OCI-LY3 (cell line): Measurements from ENCODE around the gene PSMA3.

Source experiments
- H2AFZ ChIP-seq: fragments of 200-600, 300-600 bp; shearing (Covaris generic); 2 replicates; pipeline ENCODE4 v1.6.0; 2014; ENCODE audit warnings: antibody characterized with exemption, low read depth, low read length
- H3K27ac ChIP-seq: fragments of 200-600, 300-600 bp; sonication (generic); 2 replicates; pipeline ENCODE4 v1.5.1; 2014; ENCODE audit warnings: mild to moderate bottlenecking, low read length, moderate library complexity, mixed read lengths
- H3K27me3 ChIP-seq: fragments of 200-600, 300-600 bp; sonication (generic); 2 replicates; pipeline ENCODE4 v1.6.1; 2014; ENCODE audit warnings: low read depth, low read length, mixed read lengths
- H3K36me3 ChIP-seq: fragments of 200-600, 300-600 bp; sonication (generic); replicated peaks from 2 replicates; pipeline ENCODE3; 2014; ENCODE audit warnings: low read depth, low read length, mixed read lengths
- H3K4me1 ChIP-seq: fragments of 300-600, 200-600 bp; sonication (generic); 2 replicates; pipeline ENCODE4 v1.6.1; 2014; ENCODE audit warnings: low read length, mixed read lengths
- H3K4me2 ChIP-seq: fragments of 200-600, 300-600 bp; sonication (generic); 2 replicates; pipeline ENCODE4 v1.6.1; 2014; ENCODE audit warnings: low read length, mixed read lengths
- H3K4me3 ChIP-seq: fragments of 300-600, 200-600 bp; sonication (generic); 2 replicates; pipeline ENCODE4 v1.5.1; 2014; ENCODE audit warnings: antibody characterized with exemption, mild to moderate bottlenecking, low read length, moderate library complexity
- H3K79me2 ChIP-seq: fragments of 300-600, 200-600 bp; shearing (Covaris generic); 2 replicates; pipeline ENCODE4 v1.6.1; 2014; ENCODE audit warnings: mild to moderate bottlenecking, low read length, mixed read lengths
- H3K9ac ChIP-seq: fragments of 300-600, 200-600 bp; shearing (Covaris generic); 2 replicates; pipeline ENCODE4 v1.6.0; 2014; ENCODE audit warnings: mild to moderate bottlenecking, low read length, moderate library complexity
- H3K9me3 ChIP-seq: fragments of 200-600, 300-600 bp; shearing (Covaris generic); 2 replicates; pipeline ENCODE4 v1.6.1; 2014; ENCODE audit warnings: low read length, mixed read lengths; ENCODE audit not compliant: insufficient read depth
- H4K20me1 ChIP-seq: fragments of 200-600, 300-600 bp; sonication (generic); 2 replicates; pipeline ENCODE4 v1.6.1; 2016; ENCODE audit warnings: low read length, mixed read lengths; ENCODE audit not compliant: insufficient read depth
- CTCF ChIP-seq: fragments of 200-600, 300-600 bp; sonication (generic); IDR thresholded peaks from 2 replicates; pipeline ENCODE4 v1.5.1; 2014; ENCODE audit warnings: antibody characterized with exemption, low read length, low read depth
- EZH2phosphoT487 ChIP-seq: fragments of 200-600 bp; shearing (Covaris generic); IDR thresholded peaks from 2 replicates; pipeline ENCODE4 v1.6.1; 2018; ENCODE audit warnings: antibody characterized with exemption, mixed run types, low read depth

The PSMA3 gene

GRCh38 chr14:58275527-58276190 lies 31.0 kb downstream of the PSMA3 start:
- Histone ChIP-seq H3K27me3 (no peaks in the 10 kb centered on the region), H3K79me2 (peaks cover 92% of the 10 kb centered on the region), H3K36me3 (peaks cover 42% of the 10 kb centered on the region), H3K4me2 (no peak overlapping the region), H3K9me3 (no peaks in the 10 kb centered on the region), H2AFZ (no peak overlapping the region), H3K4me3 (no peak overlapping the region), H3K9ac (no peak overlapping the region), H4K20me1 (peaks cover 9% of the 10 kb centered on the region), H3K27ac (peak overlapping the region; percentile 3; the same call in 1 of the 2 replicates), H3K4me1 (peaks cover 3% of the 10 kb centered on the region)
- TF ChIP-seq CTCF = no peak
- no peak for TF ChIP-seq EZH2phosphoT487

GRCh38 chr14:58276208-58276607 lies 31.6 kb downstream of the PSMA3 start:
- Histone ChIP-seq H3K36me3 (peaks cover 40% of the 10 kb centered on the region), H3K4me2 (no peak overlapping the region), H3K9ac (no peak overlapping the region), H3K79me2 (peaks cover 96% of the 10 kb centered on the region), H3K27me3 (no peaks in the 10 kb centered on the region), H3K9me3 (no peaks in the 10 kb centered on the region), H3K4me3 (no peak overlapping the region), H2AFZ (no peak overlapping the region), H3K27ac (no peak overlapping the region), H4K20me1 (peaks cover 14% of the 10 kb centered on the region), H3K4me1 (peaks cover 9% of the 10 kb centered on the region)
- TF ChIP-seq EZH2phosphoT487 (no peak), CTCF (no peak)

GRCh38 chr14:58278177-58278576 lies 33.5 kb downstream of the PSMA3 start:
- H3K36me3 ChIP-seq = peaks cover 31% of the 10 kb centered on the region
- peaks cover 98% of the 10 kb centered on the region for H3K79me2 ChIP-seq

More at GRCh38 chr14:58278177-58278576, 33.5 kb downstream of the PSMA3 start:
- no peak overlapping the region for H3K27ac ChIP-seq
- peaks cover 28% of the 10 kb centered on the region for H3K4me1 ChIP-seq
- H4K20me1 ChIP-seq = peaks cover 16% of the 10 kb centered on the region
- TF ChIP-seq EZH2phosphoT487 = no peak
- TF ChIP-seq CTCF = no peak
- H3K4me2 ChIP-seq = no peak overlapping the region
- H3K4me3 ChIP-seq = no peak overlapping the region
- no peak overlapping the region for H3K9ac ChIP-seq
- H3K27me3 ChIP-seq = no peaks in the 10 kb centered on the region
- H3K9me3 ChIP-seq = no peaks in the 10 kb centered on the region
- no peak overlapping the region for H2AFZ ChIP-seq
